SH-SY5Y (cell line): ENCODE measurements around the gene CPPED1.

Experiments
- GATA2 ChIP-seq: IDR thresholded peaks from 2 replicates; pipeline ENCODE4 v1.6.1; 2011; ENCODE audit warnings: mild to moderate bottlenecking, low read depth, low read length
- GATA3 ChIP-seq: IDR thresholded peaks from 2 replicates; pipeline ENCODE4 v1.6.1; 2011; ENCODE audit warnings: low read depth, mild to moderate bottlenecking, low read length, moderate library complexity

DNA sequence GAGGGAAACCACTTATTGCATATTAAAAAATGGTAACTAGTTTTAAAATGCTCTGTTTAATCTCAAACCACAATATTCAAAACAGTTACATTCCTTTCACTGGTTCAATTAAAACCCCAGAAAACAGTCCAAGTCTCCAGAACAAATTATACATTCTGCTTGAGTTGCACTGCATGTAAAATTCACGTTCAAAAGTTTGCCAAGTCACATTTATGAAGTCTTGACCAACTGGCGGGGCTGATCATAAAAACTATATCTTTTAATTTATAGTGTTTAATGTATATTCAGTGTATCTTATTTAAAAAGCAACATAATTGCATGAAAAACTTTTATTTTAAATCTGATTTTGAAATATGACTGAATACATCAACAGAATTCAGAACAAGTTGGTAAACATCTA lies 25.0 kb downstream of the CPPED1 start:
- TF ChIP-seq GATA2 = no peak
- no peak for TF ChIP-seq GATA3
